Colonic mucosa (tissue), 4 donors: Measurements from ENCODE around the gene SORL1-AS1.

Source experiments
- DNase-seq: peaks from one replicate; pipeline ENCODE4 v3.0.0-alpha.2; 2020
- H3K27ac ChIP-seq: fragments of 200-600 bp; one replicate; pipeline ENCODE4 v1.8.0; 2021
- H3K27me3 ChIP-seq: fragments of 200-600 bp; one replicate; pipeline ENCODE4 v1.8.0; 2021
- H3K36me3 ChIP-seq: fragments of 200-600 bp; one replicate; pipeline ENCODE4 v1.8.0; 2021
- H3K4me1 ChIP-seq: fragments of 200-600 bp; one replicate; pipeline ENCODE4 v1.8.0; 2021; ENCODE audit warnings: mild to moderate bottlenecking
- H3K4me3 ChIP-seq: fragments of 200-600 bp; one replicate; pipeline ENCODE4 v1.8.0; 2021
- H3K9ac ChIP-seq, 2 donors: one replicate each; pipeline ENCODE4 v1.7.0; 2013; ENCODE audit warnings: control low read depth in 2 of 2, low read depth in 2 of 2, low read length in 2 of 2
- H3K9me3 ChIP-seq: fragments of 200-600 bp; one replicate; pipeline ENCODE4 v1.8.0; 2021
- CTCF ChIP-seq: fragments of 200-600 bp; IDR thresholded peaks from one replicate; pipeline ENCODE4 v1.8.0; 2022; ENCODE audit warnings: antibody characterized with exemption, mild to moderate bottlenecking
- intact Hi-C: fragments of 100-400 bp; cut with DNase I; formaldehyde crosslinking; loops from one replicate; pipeline ENCODE4 v1.14.1; 2022
- donor health status: healthy.
- donor health status: DM: no; HTN: no; CAD: no.
- donor health status: DM: no; HTN: no; CAD: no.

The SORL1-AS1 gene

GRCh38 chr11:121479698-121480238, 27.0 kb upstream of the SORL1-AS1 start:
- DNase-seq: no peak
- Histone ChIP-seq H3K9me3 (no peaks in the 10 kb centered on the region), H3K9ac (no peak overlapping the region), H3K27ac (no peak overlapping the region), H3K4me3 (no peak overlapping the region), H3K4me1 (no peaks in the 10 kb centered on the region), H3K27me3 (no peaks in the 10 kb centered on the region), H3K36me3 (no peaks in the 10 kb centered on the region)
- intact Hi-C loops: no loop called here
- TF ChIP-seq CTCF: no peak

DNA sequence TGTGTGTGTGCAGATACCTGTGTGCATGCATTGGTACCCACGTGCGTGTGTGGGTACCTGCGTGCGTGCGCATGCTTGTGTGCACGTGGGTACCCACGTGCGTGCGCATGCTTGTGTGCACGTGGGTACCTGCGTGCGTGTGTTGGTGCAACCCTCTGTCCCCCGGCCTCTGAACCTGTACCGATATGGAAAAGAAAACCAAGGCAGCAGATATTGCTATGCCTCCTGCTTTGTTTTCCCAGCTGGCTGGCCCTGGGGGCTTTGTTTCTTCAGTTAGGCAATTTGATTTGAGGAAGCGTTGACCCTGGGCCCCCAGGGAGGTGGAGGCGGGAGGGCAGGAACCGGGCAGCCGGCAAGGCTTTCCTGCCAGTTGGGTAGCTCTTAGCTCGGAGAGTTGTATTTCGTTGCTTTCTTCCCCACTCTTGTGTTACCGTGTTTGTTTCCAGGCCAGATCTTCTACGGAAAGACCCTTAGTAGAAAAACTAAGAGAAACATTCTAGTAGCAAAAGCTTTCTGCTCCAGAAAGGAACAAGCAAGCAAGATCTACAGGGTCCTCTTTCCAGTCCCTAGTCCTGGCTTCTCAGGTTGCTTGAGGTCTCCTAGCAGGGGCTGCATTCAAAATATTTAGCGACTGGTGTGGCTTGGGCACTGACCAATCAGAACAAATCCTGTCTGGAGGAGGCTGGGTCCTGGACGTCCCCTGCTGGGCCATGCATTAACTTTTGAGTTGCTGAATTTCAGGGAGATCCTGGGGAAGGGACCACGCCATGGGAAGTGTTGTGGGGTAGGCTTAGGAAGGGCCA, 26.3 kb upstream of the SORL1-AS1 start:
- H3K27me3 ChIP-seq: no peaks in the 10 kb centered on the region
- no peaks in the 10 kb centered on the region for H3K4me1 ChIP-seq
- no peak for TF ChIP-seq CTCF
- DNase-seq: no peak
- intact Hi-C loops: no loop called here
- H3K4me3 ChIP-seq: no peak overlapping the region
- H3K36me3 ChIP-seq: no peaks in the 10 kb centered on the region
- H3K9me3 ChIP-seq: no peaks in the 10 kb centered on the region
- no peak overlapping the region for H3K9ac ChIP-seq
- no peak overlapping the region for H3K27ac ChIP-seq

DNA sequence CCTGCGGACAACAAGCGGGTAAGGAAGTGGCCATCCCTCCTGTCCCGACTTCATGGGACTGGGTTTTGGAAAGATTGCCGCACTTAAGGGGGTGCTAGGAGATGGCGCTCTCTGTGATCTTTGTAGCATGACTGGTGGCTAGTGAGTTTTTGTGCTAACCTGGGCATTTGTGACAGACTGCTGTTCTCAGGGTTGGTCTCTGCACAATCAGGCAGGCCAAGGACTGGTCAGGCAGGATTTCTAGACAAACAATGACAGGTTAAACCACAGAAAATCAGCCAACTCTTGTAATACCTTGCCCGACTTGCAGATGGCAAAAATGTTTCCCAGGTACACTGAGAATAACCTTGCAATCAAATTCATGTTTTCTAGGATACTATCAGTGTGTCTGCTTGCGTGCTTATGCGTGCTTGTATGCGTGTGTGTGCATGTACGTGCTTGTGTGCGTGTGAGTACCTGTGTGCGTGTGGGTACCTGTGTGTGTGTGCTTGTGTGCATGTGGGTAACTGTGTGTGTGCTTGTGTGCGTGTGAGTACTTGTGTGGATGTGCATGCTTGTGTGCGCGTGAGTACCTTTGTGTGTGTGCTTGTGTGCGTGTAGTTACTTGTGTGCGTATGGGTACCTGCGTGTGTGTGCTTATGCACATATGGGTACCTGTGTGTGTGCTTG, 25.6 kb upstream of the SORL1-AS1 start:
- H3K9ac ChIP-seq: no peak overlapping the region
- no peaks in the 10 kb centered on the region for H3K36me3 ChIP-seq
- intact Hi-C loops: no loop called here
- H3K27ac ChIP-seq: no peak overlapping the region
- no peaks in the 10 kb centered on the region for H3K9me3 ChIP-seq
- no peak overlapping the region for H3K4me3 ChIP-seq
- no peak for TF ChIP-seq CTCF
- no peak for DNase-seq
- H3K27me3 ChIP-seq: no peaks in the 10 kb centered on the region
- no peaks in the 10 kb centered on the region for H3K4me1 ChIP-seq

- Histone ChIP-seq H3K27me3 (no peaks in the 10 kb centered on the region), H3K9ac (no peak overlapping the region), H3K36me3 (no peaks in the 10 kb centered on the region), H3K9me3 (no peaks in the 10 kb centered on the region), H3K4me1 (no peaks in the 10 kb centered on the region), H3K4me3 (no peak overlapping the region), H3K27ac (no peak overlapping the region)
- intact Hi-C loops: no loop called here
- DNase-seq: no peak
- TF ChIP-seq CTCF: no peak
Measured at GRCh38 chr11:121476379-121477032, 23.7 kb upstream of the SORL1-AS1 start.

DNA sequence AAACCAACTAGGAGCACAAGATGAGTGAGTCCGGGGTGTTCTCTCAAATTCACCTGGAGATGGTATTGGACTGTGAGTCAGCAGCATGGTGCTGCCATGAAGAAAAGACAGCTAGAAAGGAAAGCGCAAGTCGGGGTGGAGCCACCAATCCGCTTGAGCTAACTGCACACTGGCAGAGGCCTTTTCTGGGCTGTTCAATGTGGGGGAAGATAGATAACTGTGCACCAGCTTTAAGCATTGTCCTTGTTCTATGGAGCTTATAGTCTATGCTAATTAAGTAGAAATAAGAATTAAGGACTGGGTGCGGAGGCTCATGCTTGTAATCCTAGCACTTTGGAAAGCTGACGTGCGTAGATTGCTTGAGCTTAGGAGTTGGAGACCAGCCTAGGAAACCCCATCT, 21.9 kb upstream of the SORL1-AS1 start:
- no peak for DNase-seq
- Histone ChIP-seq H3K9ac (no peak overlapping the region), H3K36me3 (no peaks in the 10 kb centered on the region), H3K9me3 (no peaks in the 10 kb centered on the region), H3K27ac (no peak overlapping the region), H3K27me3 (no peaks in the 10 kb centered on the region), H3K4me1 (no peaks in the 10 kb centered on the region), H3K4me3 (no peak overlapping the region)
- intact Hi-C loops: no loop called here
- no peak for TF ChIP-seq CTCF
